Endodermal cell (in vitro differentiated cells): ENCODE data around the gene PCDHA5. TPM values are rescaled to one million over a fixed set of nuclear protein-coding genes. Genes with fewer than 3 reads are reported as not detected.
"Not testable (repeated sequence)": the region's sequence is repeated elsewhere in the genome, so short reads cannot be mapped to it uniquely, and the experiment has no call there.

Experiments
- DNase-seq: peaks from one replicate; pipeline ENCODE4 v3.0.0-alpha.2; 2017
- H3K27ac ChIP-seq: 2 replicates; pipeline ENCODE4 v1.5.1; 2013; ENCODE audit warnings: mild to moderate bottlenecking, low read depth, low read length, moderate library complexity
- H3K27me3 ChIP-seq: 2 replicates; pipeline ENCODE4 v1.6.1; 2013; ENCODE audit warnings: mild to moderate bottlenecking, low read length, moderate library complexity; ENCODE audit not compliant: insufficient read depth, control insufficient read depth, poor library complexity, severe bottlenecking
- H3K36me3 ChIP-seq: 2 replicates; pipeline ENCODE4 v1.7.0; 2013; ENCODE audit warnings: mild to moderate bottlenecking, low read length, moderate library complexity; ENCODE audit not compliant: control insufficient read depth, insufficient read depth
- H3K4me1 ChIP-seq: one replicate; pipeline ENCODE4 v1.7.0; 2013; ENCODE audit warnings: low read length; ENCODE audit not compliant: control insufficient read depth, insufficient read depth
- H3K4me3 ChIP-seq: 2 replicates; pipeline ENCODE4 v1.5.1; 2013; ENCODE audit warnings: mild to moderate bottlenecking, low read length, moderate library complexity
- H3K9ac ChIP-seq: 2 replicates; pipeline ENCODE4 v1.6.1; 2013; ENCODE audit warnings: mild to moderate bottlenecking, low read length, moderate library complexity; ENCODE audit not compliant: poor library complexity, severe bottlenecking; ENCODE audit errors: extremely low read depth
- H3K9me3 ChIP-seq: 2 replicates; pipeline ENCODE4 v1.6.1; 2013; ENCODE audit warnings: mild to moderate bottlenecking, low read length, moderate library complexity; ENCODE audit not compliant: control insufficient read depth
- H3K27ac Mint-ChIP-seq: 2 replicates; pipeline ENCODE4 v1.8.0; 2020; ENCODE audit warnings: mixed read lengths
- H3K27me3 Mint-ChIP-seq: 2 replicates; pipeline ENCODE4 v1.8.0; 2021; ENCODE audit warnings: mild to moderate bottlenecking, mixed read lengths; ENCODE audit not compliant: insufficient read depth
- H3K36me3 Mint-ChIP-seq: 2 replicates; pipeline ENCODE4 v1.8.0; 2020; ENCODE audit warnings: low read depth, mixed read lengths
- H3K4me1 Mint-ChIP-seq: 2 replicates; pipeline ENCODE4 v1.8.0; 2020; ENCODE audit warnings: mixed read lengths
- H3K4me3 Mint-ChIP-seq: 2 replicates; pipeline ENCODE4 v1.8.0; 2020; ENCODE audit warnings: mild to moderate bottlenecking, moderate library complexity, mixed read lengths
- H3K9me3 Mint-ChIP-seq: 2 replicates; pipeline ENCODE4 v1.8.0; 2020; ENCODE audit warnings: mild to moderate bottlenecking, mixed read lengths
- WGBS, 2 experiments: methylation state at CpG; one replicate each; pipeline versions ENCODE4 v1.1.5 to v1.1.7; 2013; ENCODE audit warnings: missing lambda C conversion rate in 2 of 2, mixed read lengths in 1 of 2; ENCODE audit not compliant: insufficient coverage in 1 of 2, insufficient read length in 1 of 2; 5-methylcytosine and 5-hydroxymethylcytosine counted together
- total RNA-seq, 2 donors: library from RNA; stranded (reverse); fragmentation: NEBNext Ultra II Directional in 1 of 2; extraction: Animal tissue kit (Norgen Biotek cat#: 25700) in 1 of 2; gene quantifications; 2 replicates in 1 of 2; 3 replicates in 1 of 2; pipeline ENCODE4 v1.2.1, GENCODE V29; 2021
- TF ChIP-seq, protein P1 (sequence below): fragments of 200-600 bp; sonication (generic); conservative IDR thresholded peaks from 2 replicates; pipeline ENCODE4 v1.5.0; 2021; ENCODE audit warnings: antibody characterized with exemption, mild to moderate bottlenecking

Gene PCDHA5
- total RNA-seq, 2 donors from 2014 or later, result 1.8 to 1.9 TPM

DNA sequence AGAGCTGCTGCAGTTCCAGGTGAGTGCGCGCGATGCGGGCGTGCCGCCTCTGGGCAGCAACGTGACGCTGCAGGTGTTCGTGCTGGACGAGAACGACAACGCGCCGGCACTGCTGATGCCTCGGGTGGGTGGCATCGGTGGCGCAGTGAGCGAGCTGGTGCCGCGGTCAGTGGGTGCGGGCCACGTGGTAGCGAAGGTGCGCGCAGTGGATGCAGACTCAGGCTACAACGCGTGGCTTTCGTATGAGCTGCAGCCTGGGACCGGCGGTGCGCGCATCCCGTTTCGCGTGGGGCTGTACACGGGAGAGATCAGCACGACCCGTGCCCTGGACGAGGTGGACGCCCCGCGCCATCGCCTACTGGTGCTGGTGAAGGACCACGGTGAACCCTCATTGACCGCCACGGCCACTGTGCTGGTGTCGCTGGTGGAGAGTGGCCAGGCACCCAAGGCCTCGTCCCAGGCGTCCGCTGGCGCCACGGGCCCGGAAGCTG is 18.6 kb upstream of the PCDHA5 start:
- TF ChIP-seq, protein P1, sequence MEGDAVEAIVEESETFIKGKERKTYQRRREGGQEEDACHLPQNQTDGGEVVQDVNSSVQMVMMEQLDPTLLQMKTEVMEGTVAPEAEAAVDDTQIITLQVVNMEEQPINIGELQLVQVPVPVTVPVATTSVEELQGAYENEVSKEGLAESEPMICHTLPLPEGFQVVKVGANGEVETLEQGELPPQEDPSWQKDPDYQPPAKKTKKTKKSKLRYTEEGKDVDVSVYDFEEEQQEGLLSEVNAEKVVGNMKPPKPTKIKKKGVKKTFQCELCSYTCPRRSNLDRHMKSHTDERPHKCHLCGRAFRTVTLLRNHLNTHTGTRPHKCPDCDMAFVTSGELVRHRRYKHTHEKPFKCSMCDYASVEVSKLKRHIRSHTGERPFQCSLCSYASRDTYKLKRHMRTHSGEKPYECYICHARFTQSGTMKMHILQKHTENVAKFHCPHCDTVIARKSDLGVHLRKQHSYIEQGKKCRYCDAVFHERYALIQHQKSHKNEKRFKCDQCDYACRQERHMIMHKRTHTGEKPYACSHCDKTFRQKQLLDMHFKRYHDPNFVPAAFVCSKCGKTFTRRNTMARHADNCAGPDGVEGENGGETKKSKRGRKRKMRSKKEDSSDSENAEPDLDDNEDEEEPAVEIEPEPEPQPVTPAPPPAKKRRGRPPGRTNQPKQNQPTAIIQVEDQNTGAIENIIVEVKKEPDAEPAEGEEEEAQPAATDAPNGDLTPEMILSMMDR, result no peak
- 95 to 97% methylated on average over 45 to 53 of the region's 53 CpGs for WGBS, 2 experiments

DNA sequence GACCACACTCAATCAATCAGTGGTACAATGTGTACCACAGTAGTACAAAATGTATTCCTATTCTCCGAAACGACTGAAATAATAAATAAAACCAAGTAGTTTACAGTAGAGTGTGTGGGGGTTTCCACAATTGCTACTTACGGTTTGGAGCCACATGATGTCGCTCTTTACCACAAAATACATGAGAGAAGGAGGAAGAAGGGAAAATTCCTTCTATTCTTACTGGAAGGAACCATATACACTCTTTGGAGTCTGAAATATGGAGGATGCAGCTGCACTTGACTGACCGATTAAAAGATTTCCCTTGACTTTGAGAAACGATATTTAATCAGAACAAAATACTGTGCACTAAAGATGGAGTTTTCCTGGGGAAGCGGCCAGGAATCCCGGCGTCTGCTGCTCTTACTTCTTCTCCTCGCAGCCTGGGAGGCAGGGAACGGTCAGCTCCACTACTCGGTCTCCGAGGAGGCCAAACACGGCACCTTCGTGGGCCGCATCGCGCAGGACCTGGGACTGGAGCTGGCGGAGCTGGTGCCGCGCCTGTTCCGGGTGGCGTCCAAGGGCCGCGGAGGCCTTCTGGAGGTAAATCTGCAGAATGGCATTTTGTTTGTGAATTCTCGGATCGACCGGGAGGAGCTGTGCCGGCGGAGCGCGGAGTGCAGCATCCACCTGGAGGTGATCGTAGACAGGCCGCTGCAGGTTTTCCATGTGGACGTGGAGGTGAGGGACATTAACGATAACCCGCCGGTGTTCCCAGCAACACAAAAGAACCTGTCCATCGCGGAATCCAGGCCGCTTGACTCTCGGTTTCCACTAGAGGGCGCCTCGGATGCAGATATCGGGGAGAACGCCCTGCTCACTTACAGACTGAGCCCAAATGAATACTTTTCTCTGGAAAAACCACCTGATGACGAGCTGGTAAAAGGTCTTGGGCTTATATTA is 14.3 kb upstream of the PCDHA5 start, which contains the start of gene PCDHA4:
PCDHA4 (plus strand) TSS at position 235 of the 942 bp plus-strand sequence.
- peaks cover under 1% of the 10 kb centered on the region for H3K9me3 Mint-ChIP-seq
- H3K4me3 Mint-ChIP-seq, result peak within 1 kb of the TSS; percentile 89
- Histone ChIP-seq H3K36me3 (no peaks in the 10 kb centered on the region), H3K4me3 (peak within 1 kb of the TSS; percentile 82), H3K9ac (peak within 1 kb of the TSS; percentile 57), H3K4me1 (no peaks in the 10 kb centered on the region), H3K27me3 (no peaks in the 10 kb centered on the region), H3K9me3 (peaks cover under 1% of the 10 kb centered on the region), H3K27ac (peak within 1 kb of the TSS; percentile 88)
- WGBS, 2 experiments, result 21 to 52% methylated on average over 24 to 47 of the region's 47 CpGs
- peak; percentile 95 for DNase-seq
- H3K36me3 Mint-ChIP-seq, result peaks cover 23% of the 10 kb centered on the region
- peak within 1 kb of the TSS; percentile 92 for H3K27ac Mint-ChIP-seq
- H3K27me3 Mint-ChIP-seq, result no peaks in the 10 kb centered on the region
- no peaks in the 10 kb centered on the region for H3K4me1 Mint-ChIP-seq
- TF ChIP-seq, protein P1, result peak; percentile 85

More for the DNA sequence above, 18.6 kb upstream of the PCDHA5 start:
- peak; percentile 27 for DNase-seq
- Histone ChIP-seq H3K4me1 (no peaks in the 10 kb centered on the region), H3K27me3 (no peaks in the 10 kb centered on the region), H3K27ac (no peak overlapping the region), H3K4me3 (no peak overlapping the region), H3K9ac (no peak overlapping the region), H3K9me3 (peaks cover 8% of the 10 kb centered on the region), H3K36me3 (no peaks in the 10 kb centered on the region)
- no peaks in the 10 kb centered on the region for H3K4me1 Mint-ChIP-seq
- H3K4me3 Mint-ChIP-seq, result no peak overlapping the region
- H3K36me3 Mint-ChIP-seq, result peaks cover 26% of the 10 kb centered on the region
- H3K9me3 Mint-ChIP-seq, result peaks cover 9% of the 10 kb centered on the region
- H3K27me3 Mint-ChIP-seq, result no peaks in the 10 kb centered on the region
- H3K27ac Mint-ChIP-seq, result no peak overlapping the region

DNA sequence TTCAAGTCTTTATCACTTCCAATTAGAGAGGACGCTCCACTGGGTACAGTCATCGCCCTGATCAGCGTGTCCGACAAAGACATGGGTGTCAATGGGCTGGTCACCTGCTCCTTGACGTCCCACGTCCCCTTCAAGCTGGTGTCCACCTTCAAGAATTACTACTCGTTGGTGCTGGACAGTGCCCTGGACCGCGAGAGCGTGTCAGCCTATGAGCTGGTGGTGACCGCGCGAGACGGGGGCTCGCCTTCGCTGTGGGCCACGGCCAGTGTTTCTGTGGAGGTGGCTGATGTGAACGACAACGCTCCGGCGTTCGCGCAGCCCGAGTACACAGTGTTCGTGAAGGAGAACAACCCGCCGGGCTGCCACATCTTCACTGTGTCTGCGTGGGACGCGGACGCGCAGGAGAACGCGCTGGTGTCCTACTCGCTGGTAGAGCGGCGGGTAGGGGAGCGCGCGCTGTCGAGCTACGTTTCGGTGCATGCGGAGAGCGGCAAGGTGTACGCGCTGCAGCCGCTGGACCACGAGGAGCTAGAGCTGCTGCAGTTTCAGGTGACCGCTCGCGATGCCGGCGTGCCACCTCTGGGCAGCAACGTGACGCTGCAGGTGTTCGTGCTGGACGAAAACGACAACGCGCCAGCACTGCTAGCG is 13.0 kb upstream of the PCDHA5 start:
- H3K27me3 ChIP-seq, result not testable (repeated sequence)

More for the DNA sequence above, 13.0 kb upstream of the PCDHA5 start:
- not testable (repeated sequence) for H3K4me1 ChIP-seq, H3K27ac Mint-ChIP-seq, H3K9me3 ChIP-seq, H3K27ac ChIP-seq, H3K9me3 Mint-ChIP-seq, H3K36me3 ChIP-seq, H3K4me3 ChIP-seq, H3K27me3 Mint-ChIP-seq, H3K4me1 Mint-ChIP-seq, H3K9ac ChIP-seq
- peaks cover 12% of the 10 kb centered on the region for H3K36me3 Mint-ChIP-seq
- 96 to 97% methylated on average over 44 to 62 of the region's 62 CpGs for WGBS, 2 experiments
- peak overlapping the region; percentile 89 for H3K4me3 Mint-ChIP-seq
- DNase-seq, result peak; percentile 39
